Measurements from ENCODE around the gene MRPL10.

The MRPL10 gene

GRCh38 chr17:47811709-47812108 is 19.6 kb downstream of the MRPL10 start:
- no peak for DNase-seq

DNA sequence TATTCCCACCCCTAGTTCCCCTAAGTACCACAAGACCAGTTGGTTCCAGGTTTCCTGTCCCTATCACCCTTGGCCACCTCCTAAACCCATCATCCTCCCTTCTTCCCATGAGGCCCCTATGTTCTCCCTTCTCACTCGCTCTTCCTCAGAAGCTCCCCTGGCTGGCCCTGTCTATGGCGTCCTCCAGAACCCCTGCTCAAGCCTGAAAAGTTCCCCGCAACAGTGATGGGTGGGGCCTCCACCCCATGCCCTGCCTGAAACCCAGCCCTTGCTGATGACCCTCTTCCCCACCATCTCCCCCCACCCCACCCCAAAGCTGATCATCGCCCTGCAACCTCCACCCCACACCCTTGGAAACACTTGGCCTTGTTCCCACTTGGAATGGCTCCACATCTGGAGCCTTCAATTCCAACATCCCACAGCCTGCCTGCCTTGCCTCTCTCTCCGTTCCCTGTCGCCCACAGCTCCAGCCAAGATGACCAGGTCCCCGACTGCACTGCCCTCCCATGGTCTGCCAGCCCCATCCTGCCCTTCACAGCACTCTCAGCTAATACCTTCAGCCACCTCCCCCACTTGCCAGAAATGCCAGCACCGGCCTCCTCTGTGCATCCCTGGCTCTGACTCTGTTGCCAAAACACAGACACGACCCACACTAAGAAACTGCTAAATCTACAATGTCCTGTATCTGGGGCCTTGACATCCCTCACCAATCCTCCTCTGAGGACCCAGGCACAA is 20.3 kb downstream of the MRPL10 start:
- no peak for DNase-seq

DNA sequence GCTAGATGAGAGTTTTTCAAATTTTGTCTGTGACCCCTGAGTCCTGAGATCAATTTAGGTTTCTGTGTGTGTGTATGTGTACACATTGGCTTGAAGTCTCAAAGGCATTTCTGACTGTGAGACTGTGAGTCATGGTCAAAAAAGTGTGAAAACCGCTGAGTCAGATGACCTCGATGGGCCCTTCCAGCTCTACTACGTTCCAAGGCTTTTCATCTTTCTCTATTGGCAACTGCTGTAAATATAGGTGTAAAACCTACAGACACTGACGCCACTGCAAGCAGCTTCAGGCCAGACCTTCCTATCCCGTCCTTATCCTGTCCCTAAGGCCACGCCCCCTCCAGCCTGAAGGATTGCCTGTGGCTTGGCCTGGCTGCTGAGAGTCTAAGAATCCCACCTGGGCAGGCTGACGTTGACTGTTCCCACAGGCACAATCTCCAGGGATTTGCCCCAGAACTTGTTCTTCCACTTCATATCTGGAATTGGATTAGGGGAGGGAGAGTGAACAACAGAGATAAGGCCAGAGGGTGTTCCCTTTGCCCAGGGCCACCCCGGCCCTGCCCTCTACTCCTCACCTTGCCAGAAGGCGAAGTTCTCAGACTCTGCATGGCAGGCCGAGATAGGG is 21.0 kb downstream of the MRPL10 start:
- DNase-seq, result peak; percentile 48

DNA sequence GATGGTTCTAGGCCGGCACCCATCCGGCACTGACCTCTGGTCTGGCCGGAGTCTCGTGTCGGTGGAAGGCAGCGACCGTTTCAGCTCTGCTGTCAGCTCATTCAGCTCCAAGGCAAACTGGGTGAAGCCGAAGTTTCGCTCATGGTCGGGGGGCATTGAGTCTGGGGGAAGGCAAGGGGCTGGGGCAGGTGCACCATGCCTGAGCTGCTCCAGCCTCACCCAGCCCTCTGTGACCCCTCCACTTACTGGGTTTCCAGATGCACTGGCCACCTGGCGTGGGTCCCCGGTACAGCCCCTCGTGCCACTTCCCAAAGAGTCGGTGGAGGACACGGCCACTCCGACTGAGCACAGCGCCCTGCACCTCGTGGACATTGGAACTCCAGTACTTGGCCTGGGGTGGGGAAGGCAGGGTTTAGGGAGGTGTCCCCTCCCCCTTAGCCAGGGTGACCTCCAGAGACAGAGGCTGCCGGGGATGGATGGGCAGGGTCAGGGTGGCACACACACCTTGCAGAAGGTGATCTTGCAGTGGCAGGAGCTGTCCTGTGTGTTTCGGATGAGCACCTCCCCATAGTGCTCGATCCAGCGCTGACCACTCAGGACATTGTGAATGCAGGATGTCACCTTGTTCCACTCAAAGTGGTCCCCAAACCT is 22.4 kb downstream of the MRPL10 start:
- DNase-seq, result no peak

DNA sequence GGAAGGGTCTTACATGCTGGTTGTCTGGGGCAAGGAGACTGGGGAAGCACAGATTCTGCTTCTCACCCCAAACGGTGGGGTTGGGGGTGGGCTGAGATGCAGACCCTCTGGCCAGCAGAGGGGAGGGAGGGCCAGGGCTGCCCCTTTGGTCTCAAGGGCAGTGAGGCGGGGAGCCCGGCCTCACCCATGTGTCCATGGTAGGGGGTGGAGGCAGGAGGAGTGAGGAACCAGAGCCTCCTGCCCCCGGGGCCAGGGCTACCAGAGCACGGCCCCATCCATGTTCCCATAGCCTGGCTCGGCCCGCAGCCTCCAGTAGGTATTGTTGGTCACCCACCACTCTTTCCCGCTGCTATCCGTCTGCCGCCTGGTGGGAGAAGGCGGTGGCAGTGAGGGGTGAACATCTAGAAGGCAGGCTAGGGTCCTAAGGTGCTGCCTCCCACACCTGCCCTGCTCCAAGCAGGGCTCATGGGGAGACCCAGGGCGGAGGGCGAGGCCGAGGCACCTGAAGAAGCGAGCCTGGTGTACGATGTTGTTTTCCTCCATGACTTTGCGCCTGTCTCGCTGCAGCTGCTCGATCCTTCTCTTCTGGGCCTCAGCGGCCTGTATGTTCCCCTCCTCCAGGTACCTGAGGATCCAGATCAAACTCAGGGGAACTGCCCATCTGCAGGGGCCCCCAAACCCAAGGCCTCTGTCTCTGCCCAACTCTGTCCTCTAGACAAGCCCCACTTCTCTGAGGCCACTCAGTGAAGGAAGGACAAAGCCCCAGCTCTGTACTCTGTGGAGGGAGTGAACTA is 23.1 kb downstream of the MRPL10 start:
- DNase-seq, result no peak

GRCh38 chr17:47807421-47807820 is 23.9 kb downstream of the MRPL10 start:
- no peak for DNase-seq

GRCh38 chr17:47806913-47807255 is 24.5 kb downstream of the MRPL10 start:
- DNase-seq, result no peak

DNA sequence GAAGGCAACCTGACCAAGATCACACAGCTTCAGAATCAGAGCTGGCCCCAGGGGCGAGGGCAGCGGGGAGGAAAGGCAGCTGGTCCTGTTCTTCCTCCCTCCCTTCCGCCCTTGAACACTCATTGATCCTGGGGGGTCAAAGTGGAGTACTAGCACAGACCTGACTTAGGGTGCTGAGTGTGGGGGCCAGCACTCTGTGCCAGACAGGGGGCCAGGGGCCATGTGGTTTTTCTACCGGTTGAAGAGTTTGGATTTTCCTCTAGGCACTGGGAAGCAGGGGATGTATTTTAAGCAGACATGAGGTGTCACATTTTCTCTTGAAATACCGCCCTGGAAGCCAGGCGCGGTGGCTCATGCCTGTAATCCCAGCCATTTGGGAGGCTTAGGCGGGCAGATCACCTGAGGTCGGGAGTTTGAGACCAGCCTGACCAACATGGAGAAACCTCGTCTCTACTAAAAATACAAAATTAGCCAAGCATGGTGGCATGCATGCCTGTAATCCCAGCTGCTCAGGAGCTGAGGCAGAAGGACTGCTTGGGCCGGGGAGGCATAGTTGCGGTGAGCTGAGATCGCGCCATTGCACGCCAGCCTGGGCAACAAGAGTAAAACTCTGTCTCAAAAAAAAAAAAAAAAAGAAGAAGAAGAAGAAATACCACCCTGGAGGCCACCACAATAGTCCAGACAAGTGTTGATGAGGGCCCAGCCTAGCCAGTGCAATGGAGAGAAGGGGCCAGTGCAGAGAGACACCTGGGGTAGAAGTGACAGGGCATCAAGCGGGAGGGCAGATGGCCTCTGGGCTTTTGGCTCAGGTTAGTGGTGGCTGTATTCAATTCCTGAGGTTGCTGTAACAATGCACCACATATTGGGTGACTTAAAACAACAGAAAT is 25.1 kb downstream of the MRPL10 start:
- DNase-seq, result no peak

GRCh38 chr17:47804461-47804860 is 26.9 kb downstream of the MRPL10 start:
- DNase-seq, result no peak

DNA sequence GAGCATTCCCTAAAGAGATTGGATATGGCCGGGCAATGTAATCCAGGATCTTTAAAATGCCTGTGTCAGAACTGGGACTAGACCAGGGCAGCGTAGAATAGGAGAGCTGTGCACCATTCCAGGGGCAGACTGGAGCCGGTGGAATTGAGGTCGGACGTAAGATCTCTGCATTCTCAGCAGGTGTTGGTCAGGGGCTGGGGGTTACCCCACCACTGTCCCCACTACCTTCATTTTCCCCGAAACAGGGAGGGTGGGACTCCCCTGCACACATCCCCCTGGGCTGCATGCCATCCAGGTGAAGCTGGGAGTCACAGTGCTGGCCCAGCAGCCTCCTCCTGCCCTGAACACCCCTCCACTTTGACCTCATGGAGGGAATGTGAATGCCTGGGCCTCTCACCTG is 27.6 kb downstream of the MRPL10 start:
- no peak for DNase-seq

DNA sequence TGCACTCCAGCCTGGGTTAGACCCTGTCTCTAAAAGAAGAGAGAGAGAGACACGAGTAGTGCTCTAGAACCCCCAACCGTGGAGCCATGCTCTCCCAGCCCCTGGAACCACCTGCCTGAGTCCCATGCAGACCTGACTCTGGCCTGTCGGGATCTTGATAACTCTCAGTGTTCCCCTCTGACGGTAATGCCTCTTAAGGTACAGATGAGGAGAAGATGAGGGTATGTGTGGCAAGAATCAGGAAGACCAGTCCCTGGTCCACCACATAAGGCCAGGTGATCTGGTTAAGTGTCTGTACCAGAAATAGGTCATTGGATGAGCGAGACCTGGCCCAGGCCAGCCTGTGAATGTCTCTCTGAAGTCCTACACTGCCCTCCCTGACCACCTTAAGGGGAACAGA is 28.1 kb downstream of the MRPL10 start:
- DNase-seq, result no peak

DNA sequence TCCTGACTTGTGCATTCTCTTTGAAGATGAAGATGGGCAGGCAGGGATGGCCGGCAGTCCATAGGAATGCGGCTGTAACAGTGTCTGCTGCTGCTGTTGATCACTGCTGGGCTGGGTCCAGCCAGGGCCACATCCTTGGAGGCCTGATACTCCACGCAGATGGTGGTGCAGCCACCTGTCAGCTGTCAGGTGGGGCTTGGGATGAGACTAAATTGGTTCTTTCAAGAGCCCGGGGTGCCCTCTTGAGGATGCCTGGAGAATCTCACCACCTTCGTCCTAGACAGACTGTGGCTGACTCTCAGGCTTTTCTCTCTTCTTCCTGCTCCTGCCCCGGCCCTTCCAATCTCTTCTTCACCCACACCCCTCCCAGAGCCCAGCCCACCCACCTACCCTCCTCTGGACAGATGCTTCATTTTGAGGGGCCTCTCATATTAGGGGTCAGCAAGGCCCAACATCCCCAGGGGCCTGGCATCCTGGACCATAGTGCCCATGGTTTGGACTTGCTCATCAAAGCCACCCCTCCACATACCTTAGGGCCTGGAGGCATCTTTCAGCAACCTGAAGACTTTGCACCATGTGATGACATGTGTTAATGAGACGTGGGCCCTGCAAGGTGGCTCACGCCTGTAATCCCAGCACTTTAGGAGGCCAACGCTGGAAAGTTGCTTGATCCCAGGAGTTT is 28.9 kb downstream of the MRPL10 start:
- peak; percentile 69 for DNase-seq

GRCh38 chr17:47801906-47802305 is 29.4 kb downstream of the MRPL10 start:
- no peak for DNase-seq

- DNase-seq, result no peak
Observed at GRCh38 chr17:47801176-47801765, 30.1 kb downstream of the MRPL10 start.

- no peak for DNase-seq
Observed at GRCh38 chr17:47800686-47801085, 30.7 kb downstream of the MRPL10 start.

GRCh38 chr17:47797797-47798196 is 33.5 kb downstream of the MRPL10 start:
- DNase-seq, result no peak

DNA sequence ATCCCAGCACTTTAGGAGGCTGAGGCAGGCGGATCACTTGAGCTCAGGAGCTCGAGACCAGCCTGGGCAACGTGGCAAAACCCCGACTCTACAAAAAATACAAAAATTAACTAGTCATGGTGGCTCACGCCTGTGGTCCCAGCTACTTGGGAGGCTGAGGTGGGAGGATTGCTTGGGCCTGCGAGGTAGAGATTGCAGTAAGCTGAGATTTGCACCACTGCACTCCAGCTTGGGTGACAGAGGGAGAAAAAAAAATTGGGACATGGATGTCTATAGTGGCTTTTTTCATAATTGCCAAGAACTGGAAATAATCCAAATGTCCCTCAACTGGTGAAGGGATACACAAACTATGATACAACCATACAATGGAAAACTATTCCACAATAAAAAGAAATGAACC is 38.4 kb downstream of the MRPL10 start:
- no peak for DNase-seq

- DNase-seq, result no peak
Observed at GRCh38 chr17:47792457-47792856, 38.9 kb downstream of the MRPL10 start.

- DNase-seq, result no peak
Observed at GRCh38 chr17:47791025-47791424, 40.3 kb downstream of the MRPL10 start.

DNA sequence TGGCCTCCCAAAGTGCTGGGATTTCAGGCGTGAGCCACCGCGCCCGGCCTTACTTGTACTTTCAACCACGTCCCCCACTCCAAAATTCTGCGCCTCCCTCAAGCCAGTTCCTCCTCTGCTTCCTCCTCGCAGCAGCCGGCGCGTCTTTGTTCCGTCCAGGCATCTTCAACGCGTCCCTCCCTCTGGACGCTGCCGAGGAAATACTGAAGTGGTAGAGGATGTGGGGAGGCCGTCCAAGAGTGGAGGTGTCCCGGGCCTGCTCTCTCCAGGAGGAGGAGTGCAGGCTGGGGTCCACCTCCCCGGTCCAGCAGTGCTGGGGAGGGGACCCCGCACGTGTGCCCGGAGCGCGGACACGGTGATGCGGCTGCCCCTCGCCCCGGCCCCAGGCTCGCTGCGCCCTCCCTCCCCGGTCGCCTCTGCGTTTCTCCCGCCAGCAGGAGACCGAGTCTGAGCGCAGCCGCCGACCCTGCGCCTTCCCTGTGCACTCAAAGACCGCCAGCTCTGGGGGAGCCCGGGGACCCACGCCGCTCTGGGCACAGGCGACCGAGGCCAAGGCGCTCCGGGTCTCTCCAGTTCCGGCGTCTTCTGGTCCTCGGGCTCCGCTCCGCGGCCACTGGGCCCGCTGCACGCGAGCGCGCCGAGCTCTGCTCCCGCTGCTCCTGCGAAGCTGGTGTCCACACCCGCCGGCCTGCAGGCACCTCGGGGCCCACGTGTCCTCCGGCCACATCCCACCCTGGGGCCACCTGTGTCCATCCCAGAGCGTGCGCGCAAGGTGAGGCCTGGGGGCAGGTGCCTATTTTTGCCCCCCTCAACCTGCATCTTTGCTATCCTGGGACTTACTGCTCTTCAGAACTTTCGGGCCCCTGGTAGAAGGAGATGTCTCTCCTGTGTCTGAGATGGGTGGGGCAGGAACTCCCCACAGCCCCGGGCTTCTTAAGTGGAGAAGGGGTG is 41.5 kb downstream of the MRPL10 start:
- peak; percentile 56 for DNase-seq
